Natural killer cell (primary cell): ENCODE data around the gene HEXIM1. TPM values are rescaled to one million over a fixed set of nuclear protein-coding genes. Genes with fewer than 3 reads are reported as not detected.

ENCODE experiments used
- ATAC-seq, 3 donors: fragments of 150-1000 bp in 2 of 3; fragments of 200-7000 bp in 1 of 3; cut with Tn5 transposase; 1 replicate in 1 of 3; 2 replicates in 2 of 3; pipeline ENCODE4 v1.10.0; 2021; ENCODE audit warnings: mild to moderate bottlenecking in 2 of 3, moderate library complexity in 2 of 3
- DNase-seq, 2 donors: peaks; one replicate each; pipeline versions ENCODE4 v3.0.0 to v3.0.0-alpha.2; 2013 to 2021; ENCODE audit warnings: mixed read lengths in 1 of 2
- H3K27ac ChIP-seq: one replicate; pipeline ENCODE4 v1.5.1; 2013; ENCODE audit warnings: mild to moderate bottlenecking, low read length
- H3K27me3 ChIP-seq: one replicate; pipeline ENCODE4 v1.6.1; 2013; ENCODE audit warnings: low read length; ENCODE audit not compliant: control insufficient read depth, insufficient read depth
- H3K36me3 ChIP-seq: one replicate; pipeline ENCODE4 v1.6.1; 2013; ENCODE audit warnings: low read length; ENCODE audit not compliant: control insufficient read depth, insufficient read depth
- H3K4me1 ChIP-seq: one replicate; pipeline ENCODE4 v1.6.1; 2013; ENCODE audit warnings: low read length; ENCODE audit not compliant: control insufficient read depth, insufficient read depth
- H3K4me3 ChIP-seq: one replicate; pipeline ENCODE4 v1.5.1; 2013; ENCODE audit warnings: low read length
- H3K9me3 ChIP-seq: one replicate; pipeline ENCODE4 v1.6.1; 2013; ENCODE audit warnings: low read length; ENCODE audit not compliant: control insufficient read depth, insufficient read depth
- H3K27ac Mint-ChIP-seq, 2 donors: one replicate each; pipeline ENCODE4 v1.8.0; 2022; ENCODE audit warnings: mild to moderate bottlenecking in 2 of 2, mixed read lengths in 2 of 2, moderate library complexity in 1 of 2
- H3K27me3 Mint-ChIP-seq, 2 donors: one replicate each; pipeline ENCODE4 v1.8.0; 2022; ENCODE audit warnings: low read depth in 2 of 2, mixed read lengths in 2 of 2
- H3K36me3 Mint-ChIP-seq: one replicate; pipeline ENCODE4 v1.8.0; 2022; ENCODE audit warnings: mixed read lengths
- H3K4me1 Mint-ChIP-seq, 2 donors: one replicate each; pipeline ENCODE4 v1.8.0; 2022; ENCODE audit warnings: mixed read lengths in 2 of 2
- H3K4me3 Mint-ChIP-seq: one replicate; pipeline ENCODE4 v1.8.0; 2022; ENCODE audit warnings: mild to moderate bottlenecking, moderate library complexity, mixed read lengths
- H3K9me3 Mint-ChIP-seq, 2 donors: one replicate each; pipeline ENCODE4 v1.8.0; 2022; ENCODE audit warnings: mixed read lengths in 2 of 2
- WGBS: methylation state at CpG from one replicate; pipeline ENCODE4 v1.1.7; 2013; ENCODE audit warnings: missing lambda C conversion rate; ENCODE audit not compliant: insufficient coverage; 5-methylcytosine and 5-hydroxymethylcytosine counted together
- intact Hi-C: fragments of 100-400 bp; cut with micrococcal nuclease; formaldehyde crosslinking; loops from one replicate; pipeline ENCODE4 v1.14.2; 2022
- total RNA-seq, 4 donors: library from RNA; stranded (reverse); fragments of 120-200 nt in 1 of 4; gene quantifications; one replicate each; pipeline versions ENCODE4 v1.2.3 to v1.2.4, GENCODE V29; 2013 to 2022
- TF ChIP-seq, protein P1 (sequence below): fragments of 200-600 bp; IDR thresholded peaks from one replicate; pipeline ENCODE4 v1.8.0; 2022; ENCODE audit warnings: antibody characterized with exemption

HEXIM1 gene
- total RNA-seq, 3 donors from 2014 or later (not counting 1 experiment from before 2014, with no cell fraction given): 64.9 to 80.7 (median 79.8) TPM

DNA sequence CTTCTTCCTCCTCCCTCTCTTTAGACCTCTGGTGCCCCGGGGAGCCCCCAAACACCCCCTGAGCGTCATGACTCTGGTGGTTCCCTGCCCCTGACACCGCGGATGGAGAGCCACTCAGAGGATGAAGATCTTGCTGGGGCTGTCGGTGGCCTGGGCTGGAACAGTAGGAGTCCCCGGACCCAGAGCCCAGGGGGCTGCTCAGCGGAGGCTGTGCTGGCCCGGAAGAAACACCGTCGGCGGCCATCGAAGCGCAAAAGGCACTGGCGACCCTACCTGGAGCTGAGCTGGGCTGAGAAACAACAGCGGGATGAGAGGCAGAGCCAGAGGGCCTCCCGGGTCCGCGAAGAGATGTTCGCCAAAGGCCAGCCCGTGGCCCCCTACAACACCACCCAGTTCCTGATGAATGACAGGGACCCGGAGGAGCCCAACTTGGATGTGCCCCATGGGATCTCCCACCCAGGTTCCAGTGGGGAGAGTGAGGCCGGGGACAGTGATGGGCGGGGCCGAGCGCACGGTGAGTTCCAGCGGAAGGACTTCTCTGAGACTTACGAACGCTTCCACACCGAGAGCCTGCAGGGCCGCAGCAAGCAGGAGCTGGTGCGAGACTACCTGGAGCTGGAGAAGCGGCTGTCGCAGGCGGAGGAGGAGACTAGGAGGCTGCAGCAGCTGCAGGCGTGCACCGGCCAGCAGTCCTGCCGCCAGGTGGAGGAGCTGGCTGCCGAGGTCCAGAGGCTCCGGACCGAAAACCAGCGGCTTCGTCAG, 20.9 kb downstream of the HEXIM1 start:
- Mint-ChIP-seq H3K27me3 (no peaks in the 10 kb centered on the region), H3K4me1 (peaks cover 29 to 52% of the 10 kb centered on the region in 2 donors), H3K27ac (peak overlapping the region; percentile 19 to 69), H3K4me3 (peak overlapping the region; percentile 9), H3K36me3 (no peaks in the 10 kb centered on the region), H3K9me3 (no peaks in the 10 kb centered on the region)
- Histone ChIP-seq H3K27me3 (no peaks in the 10 kb centered on the region), H3K36me3 (no peaks in the 10 kb centered on the region), H3K9me3 (no peaks in the 10 kb centered on the region), H3K27ac (no peak overlapping the region), H3K4me1 (peaks cover 45% of the 10 kb centered on the region), H3K4me3 (no peak overlapping the region)
- no peak for ATAC-seq
- TF ChIP-seq, protein P1, sequence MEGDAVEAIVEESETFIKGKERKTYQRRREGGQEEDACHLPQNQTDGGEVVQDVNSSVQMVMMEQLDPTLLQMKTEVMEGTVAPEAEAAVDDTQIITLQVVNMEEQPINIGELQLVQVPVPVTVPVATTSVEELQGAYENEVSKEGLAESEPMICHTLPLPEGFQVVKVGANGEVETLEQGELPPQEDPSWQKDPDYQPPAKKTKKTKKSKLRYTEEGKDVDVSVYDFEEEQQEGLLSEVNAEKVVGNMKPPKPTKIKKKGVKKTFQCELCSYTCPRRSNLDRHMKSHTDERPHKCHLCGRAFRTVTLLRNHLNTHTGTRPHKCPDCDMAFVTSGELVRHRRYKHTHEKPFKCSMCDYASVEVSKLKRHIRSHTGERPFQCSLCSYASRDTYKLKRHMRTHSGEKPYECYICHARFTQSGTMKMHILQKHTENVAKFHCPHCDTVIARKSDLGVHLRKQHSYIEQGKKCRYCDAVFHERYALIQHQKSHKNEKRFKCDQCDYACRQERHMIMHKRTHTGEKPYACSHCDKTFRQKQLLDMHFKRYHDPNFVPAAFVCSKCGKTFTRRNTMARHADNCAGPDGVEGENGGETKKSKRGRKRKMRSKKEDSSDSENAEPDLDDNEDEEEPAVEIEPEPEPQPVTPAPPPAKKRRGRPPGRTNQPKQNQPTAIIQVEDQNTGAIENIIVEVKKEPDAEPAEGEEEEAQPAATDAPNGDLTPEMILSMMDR: no peak
- intact Hi-C loops: no loop called here
- DNase-seq: no peak
- 97% methylated on average over 43 of the region's 43 CpGs for WGBS

DNA sequence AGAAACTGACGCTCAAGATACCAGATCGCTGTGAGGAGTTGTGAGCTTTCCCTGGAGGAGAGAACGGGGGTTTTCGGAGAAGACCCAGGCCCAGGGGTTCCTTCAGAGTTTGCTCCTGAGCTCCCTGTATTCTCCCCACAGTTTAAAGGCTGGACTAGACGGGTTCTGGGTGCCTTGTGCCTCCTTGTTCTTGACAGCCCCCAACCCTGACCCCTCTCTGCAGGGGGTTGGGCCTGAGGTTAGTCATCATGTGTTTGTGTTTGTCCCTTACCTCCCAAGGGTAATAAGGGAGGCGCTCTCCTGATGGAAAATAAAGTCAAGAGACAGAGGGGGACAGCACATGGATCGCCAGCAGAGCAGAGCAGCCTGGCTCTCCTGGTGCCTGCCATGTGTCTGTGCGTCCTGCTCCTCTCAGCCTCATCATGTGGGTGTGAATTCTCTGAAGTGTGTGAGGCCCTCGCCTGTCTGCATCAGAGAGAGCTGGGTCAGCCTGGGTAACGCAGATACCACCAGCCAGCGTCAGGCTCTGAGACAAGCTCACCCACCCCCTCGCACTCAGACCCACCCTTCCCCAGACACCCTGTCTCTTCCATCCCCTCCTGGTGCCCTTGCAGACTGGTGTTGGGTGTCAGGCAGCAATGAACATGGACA, 22.1 kb downstream of the HEXIM1 start:
- peak overlapping the region; percentile 88 for H3K27ac ChIP-seq
- no peaks in the 10 kb centered on the region for H3K9me3 Mint-ChIP-seq
- no peaks in the 10 kb centered on the region for H3K36me3 ChIP-seq
- H3K27me3 ChIP-seq: no peaks in the 10 kb centered on the region
- peak overlapping the region; percentile 78 for H3K4me3 Mint-ChIP-seq
- H3K4me3 ChIP-seq: no peak overlapping the region
- TF ChIP-seq, protein P1: no peak
- ATAC-seq (peak; percentile 86 to 94 (median 89)), DNase-seq (peak in 1 of 2 donors; percentile 52)
- peaks cover 40% of the 10 kb centered on the region for H3K4me1 ChIP-seq
- peaks cover 23 to 43% of the 10 kb centered on the region in 2 donors for H3K4me1 Mint-ChIP-seq
- H3K9me3 ChIP-seq: no peaks in the 10 kb centered on the region
- H3K27ac Mint-ChIP-seq: peak overlapping the region; percentile 90 to 94
- no peaks in the 10 kb centered on the region for H3K36me3 Mint-ChIP-seq
- no peaks in the 10 kb centered on the region for H3K27me3 Mint-ChIP-seq
- 69% methylated on average over 12 of the region's 12 CpGs for WGBS
- intact Hi-C loops: no loop called here

DNA sequence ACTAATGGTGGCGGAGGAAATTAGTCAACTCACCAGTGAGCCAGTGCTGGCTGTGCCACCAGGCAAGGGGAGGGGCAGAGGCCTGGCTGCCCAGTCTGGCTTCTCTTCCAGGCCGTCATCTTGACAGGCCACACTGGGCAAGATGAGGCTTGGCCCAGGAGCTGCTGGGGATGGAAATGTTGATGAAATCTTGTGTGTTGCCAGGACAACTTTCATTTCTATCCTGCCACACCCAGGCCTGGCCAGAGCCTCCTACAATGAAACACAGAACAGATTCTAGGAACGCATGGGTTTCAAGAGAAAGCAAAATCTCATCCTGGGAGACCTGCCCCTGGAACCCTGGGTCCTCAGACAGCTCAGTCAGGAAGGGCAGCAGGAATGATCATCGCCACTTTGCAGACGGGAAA, 22.7 kb downstream of the HEXIM1 start:
- no peaks in the 10 kb centered on the region for H3K9me3 Mint-ChIP-seq
- no peaks in the 10 kb centered on the region for H3K36me3 Mint-ChIP-seq
- Histone ChIP-seq H3K4me1 (peaks cover 40% of the 10 kb centered on the region), H3K27me3 (no peaks in the 10 kb centered on the region), H3K4me3 (no peak overlapping the region), H3K9me3 (no peaks in the 10 kb centered on the region), H3K36me3 (no peaks in the 10 kb centered on the region), H3K27ac (peak overlapping the region; percentile 88)
- DNase-seq: no peak
- peaks cover 22 to 41% of the 10 kb centered on the region in 2 donors for H3K4me1 Mint-ChIP-seq
- peak overlapping the region; percentile 90 to 94 for H3K27ac Mint-ChIP-seq
- TF ChIP-seq, protein P1: no peak
- intact Hi-C loops: no loop called here
- H3K4me3 Mint-ChIP-seq: peak overlapping the region; percentile 78
- no peaks in the 10 kb centered on the region for H3K27me3 Mint-ChIP-seq
- WGBS: 60% methylated on average over 5 of the region's 5 CpGs
- ATAC-seq: no peak
